Astrocyte (in vitro differentiated cells and primary cell): ENCODE measurements around the gene CILP2.

ENCODE experiments used
- EZH2 ChIP-seq: IDR thresholded peaks from 2 replicates; pipeline ENCODE4 v1.6.1; 2012; ENCODE audit warnings: mild to moderate bottlenecking, low read length, inconsistent platforms; ENCODE audit not compliant: insufficient read depth
- TF ChIP-seq, protein P1 (sequence below): IDR thresholded peaks from 2 replicates; pipeline ENCODE4 v1.5.1; 2011; ENCODE audit warnings: low read depth, mild to moderate bottlenecking, inconsistent platforms, low read length, moderate library complexity; ENCODE audit not compliant: insufficient read depth

DNA sequence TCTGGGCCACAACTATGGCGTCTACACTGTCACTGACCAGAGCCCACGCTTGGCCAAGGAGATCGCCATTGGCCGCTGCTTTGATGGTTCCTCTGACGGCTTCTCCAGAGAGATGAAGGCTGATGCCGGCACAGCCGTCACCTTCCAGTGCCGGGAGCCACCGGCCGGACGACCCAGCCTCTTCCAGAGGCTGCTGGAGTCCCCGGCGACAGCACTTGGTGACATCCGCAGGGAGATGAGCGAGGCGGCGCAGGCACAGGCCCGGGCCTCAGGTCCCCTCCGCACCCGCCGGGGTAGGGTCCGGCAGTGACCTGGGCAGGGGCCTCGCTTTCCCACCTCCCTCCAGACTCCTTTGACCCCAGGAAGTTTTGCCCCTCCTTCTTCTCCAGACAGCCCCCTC is 7.6 kb downstream of the CILP2 start:
- TF ChIP-seq, protein P1, sequence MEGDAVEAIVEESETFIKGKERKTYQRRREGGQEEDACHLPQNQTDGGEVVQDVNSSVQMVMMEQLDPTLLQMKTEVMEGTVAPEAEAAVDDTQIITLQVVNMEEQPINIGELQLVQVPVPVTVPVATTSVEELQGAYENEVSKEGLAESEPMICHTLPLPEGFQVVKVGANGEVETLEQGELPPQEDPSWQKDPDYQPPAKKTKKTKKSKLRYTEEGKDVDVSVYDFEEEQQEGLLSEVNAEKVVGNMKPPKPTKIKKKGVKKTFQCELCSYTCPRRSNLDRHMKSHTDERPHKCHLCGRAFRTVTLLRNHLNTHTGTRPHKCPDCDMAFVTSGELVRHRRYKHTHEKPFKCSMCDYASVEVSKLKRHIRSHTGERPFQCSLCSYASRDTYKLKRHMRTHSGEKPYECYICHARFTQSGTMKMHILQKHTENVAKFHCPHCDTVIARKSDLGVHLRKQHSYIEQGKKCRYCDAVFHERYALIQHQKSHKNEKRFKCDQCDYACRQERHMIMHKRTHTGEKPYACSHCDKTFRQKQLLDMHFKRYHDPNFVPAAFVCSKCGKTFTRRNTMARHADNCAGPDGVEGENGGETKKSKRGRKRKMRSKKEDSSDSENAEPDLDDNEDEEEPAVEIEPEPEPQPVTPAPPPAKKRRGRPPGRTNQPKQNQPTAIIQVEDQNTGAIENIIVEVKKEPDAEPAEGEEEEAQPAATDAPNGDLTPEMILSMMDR = no peak
- no peak for TF ChIP-seq EZH2
